ENCODE data around the gene ARHGAP22.

GRCh38 chr10:48478469-48478868 is 126.4 kb downstream of the ARHGAP22 start:
- TF ChIP-seq CTCF (IDR thresholded peaks at IDR 0.05) (no peak), POLR2A (IDR thresholded peaks at IDR 0.05) (no peak)

Measured in heart left ventricle (tissue), 13 donors.